IPS-18a (cell line): Measurements from ENCODE around the gene CADM2.
"Not testable (repeated sequence)": the region's sequence is repeated elsewhere in the genome, so short reads cannot be mapped to it uniquely, and the experiment has no call there.

Source experiments
- H3K27ac ChIP-seq: one replicate; pipeline ENCODE4 v1.5.1; 2013; ENCODE audit warnings: low read length
- H3K27me3 ChIP-seq: one replicate; pipeline ENCODE4 v1.6.1; 2013; ENCODE audit warnings: mild to moderate bottlenecking, low read length; ENCODE audit not compliant: control insufficient read depth, insufficient read depth
- H3K36me3 ChIP-seq: one replicate; pipeline ENCODE4 v1.6.1; 2013; ENCODE audit warnings: low read depth, low read length; ENCODE audit not compliant: control insufficient read depth
- H3K4me1 ChIP-seq: one replicate; pipeline ENCODE4 v1.6.1; 2013; ENCODE audit warnings: low read depth, low read length; ENCODE audit not compliant: control insufficient read depth
- H3K4me3 ChIP-seq: one replicate; pipeline ENCODE4 v1.5.1; 2013; ENCODE audit warnings: low read length
- H3K9ac ChIP-seq: one replicate; pipeline ENCODE4 v1.6.1; 2013; ENCODE audit warnings: mild to moderate bottlenecking, low read length, moderate library complexity
- H3K9me3 ChIP-seq: one replicate; pipeline ENCODE4 v1.6.1; 2013; ENCODE audit warnings: low read depth, low read length; ENCODE audit not compliant: control insufficient read depth

Gene CADM2

DNA sequence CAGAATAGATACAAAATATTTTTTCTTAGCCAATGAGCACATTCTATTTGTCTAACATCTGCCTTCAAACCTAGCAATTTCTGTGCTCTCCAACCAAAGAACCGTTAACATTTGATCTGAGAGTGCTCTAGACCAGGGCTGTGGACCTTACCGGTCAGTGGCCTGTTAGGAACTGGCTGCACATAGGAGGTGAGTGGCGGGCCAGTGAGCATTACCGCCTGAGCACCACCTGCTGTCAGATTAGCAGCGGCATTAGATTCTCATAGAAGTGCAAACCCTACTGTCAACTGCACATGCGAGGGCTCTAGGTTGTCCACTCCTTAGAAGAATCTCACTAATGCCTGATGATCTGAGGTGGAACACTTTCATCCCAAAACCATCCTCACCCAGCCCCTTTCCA, 131.7 kb downstream of the CADM2 start:
- no peak overlapping the region for H3K9ac ChIP-seq
- no peaks in the 10 kb centered on the region for H3K36me3 ChIP-seq
- H3K4me1 ChIP-seq: peaks cover 14% of the 10 kb centered on the region
- no peaks in the 10 kb centered on the region for H3K9me3 ChIP-seq
- no peak overlapping the region for H3K4me3 ChIP-seq
- H3K27me3 ChIP-seq: no peaks in the 10 kb centered on the region
- no peak overlapping the region for H3K27ac ChIP-seq

DNA sequence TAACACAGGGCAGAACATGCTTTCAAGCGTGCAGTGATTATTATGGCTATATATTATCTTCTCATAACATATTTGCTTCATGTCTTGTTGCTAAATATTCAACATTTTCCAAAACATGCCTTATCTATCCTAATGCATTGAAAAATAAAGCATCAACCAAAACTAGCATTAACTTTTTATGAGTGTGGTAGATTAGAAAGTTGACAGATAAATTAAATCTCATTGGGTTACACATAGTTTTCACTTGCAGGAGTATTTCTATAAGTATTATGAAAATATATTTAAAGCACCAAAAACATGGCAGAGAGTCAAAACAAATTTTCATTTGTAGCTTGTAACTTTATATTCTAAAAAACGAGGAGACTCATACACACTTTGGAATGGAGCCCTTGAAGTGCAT, 141.5 kb downstream of the CADM2 start:
- Histone ChIP-seq H3K27ac (no peak overlapping the region), H3K27me3 (no peaks in the 10 kb centered on the region), H3K36me3 (no peaks in the 10 kb centered on the region), H3K4me3 (no peak overlapping the region), H3K9ac (no peak overlapping the region), H3K9me3 (no peaks in the 10 kb centered on the region), H3K4me1 (peaks cover 8% of the 10 kb centered on the region)

- peaks cover 8% of the 10 kb centered on the region for H3K4me1 ChIP-seq
- no peak overlapping the region for H3K9ac ChIP-seq
- no peak overlapping the region for H3K4me3 ChIP-seq
- no peaks in the 10 kb centered on the region for H3K27me3 ChIP-seq
- H3K36me3 ChIP-seq: no peaks in the 10 kb centered on the region
- H3K9me3 ChIP-seq: no peaks in the 10 kb centered on the region
- H3K27ac ChIP-seq: no peak overlapping the region
Observed at GRCh38 chr3:85102781-85103180, 144.0 kb downstream of the CADM2 start.

DNA sequence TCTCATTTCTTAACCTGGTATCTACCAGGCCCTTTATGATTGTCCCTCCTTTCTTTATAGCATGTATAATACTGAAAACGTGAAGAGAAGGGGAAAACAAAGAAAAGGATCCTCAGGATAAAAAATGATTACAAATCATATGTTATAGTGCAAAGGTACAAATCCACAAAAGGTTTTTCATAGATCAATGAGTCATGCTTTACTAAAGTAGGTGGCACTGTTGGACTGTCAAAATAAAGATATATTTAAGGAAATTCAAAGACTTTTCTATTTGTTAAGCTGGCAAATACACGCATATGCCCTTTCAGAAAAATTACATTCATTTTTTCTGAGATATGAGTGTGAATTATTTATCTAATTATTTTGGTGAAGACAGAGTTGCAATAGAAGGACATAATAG, 151.6 kb downstream of the CADM2 start:
- Histone ChIP-seq H3K9ac (no peak overlapping the region), H3K4me1 (no peaks in the 10 kb centered on the region), H3K4me3 (no peak overlapping the region), H3K36me3 (no peaks in the 10 kb centered on the region), H3K27ac (no peak overlapping the region), H3K9me3 (no peaks in the 10 kb centered on the region), H3K27me3 (no peaks in the 10 kb centered on the region)

DNA sequence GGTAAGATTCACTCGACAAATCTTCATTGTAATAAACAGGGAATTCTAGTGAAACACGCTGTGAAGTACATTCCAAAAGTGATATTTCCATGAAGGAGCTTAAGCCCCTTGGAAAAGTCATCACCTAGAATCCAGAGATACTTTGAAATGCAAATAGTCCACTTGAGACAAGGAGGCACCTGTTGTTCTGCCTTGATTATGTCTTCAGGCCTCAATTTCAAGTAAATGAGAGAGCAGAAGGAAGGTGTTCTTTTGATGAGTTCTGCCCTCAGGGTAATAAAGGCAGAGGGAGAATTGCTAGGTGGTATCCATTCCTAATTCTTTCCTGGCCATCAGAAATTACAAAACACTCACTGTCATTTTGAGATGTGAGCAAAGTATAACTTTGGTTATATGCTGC, 162.1 kb downstream of the CADM2 start:
- H3K27ac ChIP-seq: no peak overlapping the region
- peaks cover 3% of the 10 kb centered on the region for H3K4me1 ChIP-seq
- H3K27me3 ChIP-seq: no peaks in the 10 kb centered on the region
- no peak overlapping the region for H3K4me3 ChIP-seq
- H3K9ac ChIP-seq: no peak overlapping the region
- H3K9me3 ChIP-seq: no peaks in the 10 kb centered on the region
- no peaks in the 10 kb centered on the region for H3K36me3 ChIP-seq

DNA sequence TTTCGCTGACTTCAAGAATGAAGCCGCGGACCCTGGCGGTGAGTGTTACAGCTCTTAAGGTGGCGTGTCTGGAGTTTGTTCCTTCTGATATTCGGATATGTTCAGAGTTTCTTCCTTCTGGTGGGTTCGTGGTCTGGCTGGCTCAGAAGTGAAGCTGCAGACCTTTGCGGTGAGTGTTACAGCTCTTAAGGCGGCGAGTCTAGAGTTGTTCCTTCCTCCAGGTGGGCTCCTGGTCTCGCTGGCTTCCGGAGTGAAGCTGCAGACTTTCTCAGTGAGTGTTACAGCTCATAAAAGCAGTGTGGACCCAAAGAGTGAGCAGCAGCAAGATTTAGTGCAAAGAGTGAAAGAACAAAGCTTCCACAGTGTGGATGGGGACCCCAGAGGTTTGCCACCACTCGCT, 174.1 kb downstream of the CADM2 start:
- H3K9ac ChIP-seq, H3K4me3 ChIP-seq, H3K36me3 ChIP-seq, H3K27ac ChIP-seq, H3K4me1 ChIP-seq, H3K9me3 ChIP-seq, H3K27me3 ChIP-seq: not testable (repeated sequence)

- not testable (repeated sequence) for H3K9ac ChIP-seq, H3K4me3 ChIP-seq, H3K27me3 ChIP-seq, H3K4me1 ChIP-seq, H3K9me3 ChIP-seq, H3K27ac ChIP-seq, H3K36me3 ChIP-seq
Observed at GRCh38 chr3:85133691-85134420, 175.1 kb downstream of the CADM2 start.

DNA sequence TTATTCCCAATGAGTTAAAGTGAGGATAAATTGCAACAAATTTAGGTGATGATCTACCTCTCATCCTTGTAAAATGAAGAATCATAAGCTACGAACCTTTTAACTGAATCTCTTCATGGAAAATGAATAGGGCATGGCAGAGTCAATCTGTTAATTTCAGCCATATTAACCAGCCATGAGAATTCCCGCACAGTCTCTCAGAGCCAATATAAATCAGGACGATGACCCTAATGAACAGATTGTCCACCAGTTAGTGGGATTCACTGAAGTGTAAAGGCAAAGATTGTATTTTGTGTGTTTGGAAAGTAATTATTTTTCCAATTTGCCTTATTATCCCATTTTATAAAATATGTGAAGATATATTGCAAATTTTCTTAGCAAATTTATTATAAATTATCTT, 183.8 kb downstream of the CADM2 start:
- no peak overlapping the region for H3K9ac ChIP-seq
- no peaks in the 10 kb centered on the region for H3K27me3 ChIP-seq
- no peaks in the 10 kb centered on the region for H3K36me3 ChIP-seq
- H3K4me1 ChIP-seq: no peaks in the 10 kb centered on the region
- H3K4me3 ChIP-seq: no peak overlapping the region
- H3K27ac ChIP-seq: no peak overlapping the region
- H3K9me3 ChIP-seq: no peaks in the 10 kb centered on the region

DNA sequence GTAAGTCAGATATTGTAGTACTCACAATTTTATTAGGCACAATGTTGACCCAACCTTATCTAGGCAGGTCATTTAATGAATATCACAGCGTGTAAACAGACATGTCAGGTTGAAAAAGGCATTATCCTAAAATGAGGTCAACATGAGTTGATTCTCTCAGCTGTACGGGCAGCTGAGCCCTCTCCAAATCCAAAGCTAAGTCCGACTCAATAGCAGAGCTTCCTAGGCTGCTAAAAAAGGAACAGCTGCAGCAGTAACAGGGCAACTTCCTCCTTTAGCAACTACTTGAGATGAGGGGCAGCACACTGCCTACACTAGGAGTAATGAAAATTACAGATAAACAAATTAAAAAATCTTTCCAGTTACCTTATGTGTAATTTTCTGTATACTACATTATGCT, 189.2 kb downstream of the CADM2 start:
- Histone ChIP-seq H3K27ac (no peak overlapping the region), H3K4me1 (no peaks in the 10 kb centered on the region), H3K9ac (no peak overlapping the region), H3K36me3 (no peaks in the 10 kb centered on the region), H3K9me3 (peaks cover 8% of the 10 kb centered on the region), H3K4me3 (no peak overlapping the region), H3K27me3 (no peaks in the 10 kb centered on the region)

GRCh38 chr3:85151555-85151954, 192.8 kb downstream of the CADM2 start:
- Histone ChIP-seq H3K9me3 (peaks cover 8% of the 10 kb centered on the region), H3K36me3 (no peaks in the 10 kb centered on the region), H3K27ac (no peak overlapping the region), H3K27me3 (no peaks in the 10 kb centered on the region), H3K9ac (no peak overlapping the region), H3K4me1 (no peaks in the 10 kb centered on the region), H3K4me3 (no peak overlapping the region)

- H3K27me3 ChIP-seq, H3K36me3 ChIP-seq, H3K9ac ChIP-seq, H3K9me3 ChIP-seq, H3K4me1 ChIP-seq, H3K4me3 ChIP-seq, H3K27ac ChIP-seq: not testable (repeated sequence)
Observed at GRCh38 chr3:85153279-85153678, 194.5 kb downstream of the CADM2 start.

DNA sequence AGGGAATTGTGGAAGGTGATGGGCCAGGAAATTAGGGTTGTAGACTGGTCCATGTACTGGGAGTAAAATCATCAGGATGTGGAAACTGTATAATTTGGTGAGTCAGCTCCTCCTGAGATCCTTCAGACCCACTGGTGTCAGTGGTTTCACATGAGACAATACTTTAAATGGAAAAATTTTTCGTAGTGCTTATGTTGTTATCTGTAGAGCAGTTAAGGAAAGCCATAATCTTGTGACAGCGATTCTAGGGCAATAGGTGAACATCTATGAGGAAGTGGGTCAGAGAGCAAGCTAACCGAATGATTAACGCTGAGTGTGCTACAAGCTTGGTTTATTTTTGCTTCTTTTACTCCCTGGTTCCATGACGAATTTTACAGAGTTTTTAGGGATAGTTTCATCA, 200.6 kb downstream of the CADM2 start:
- Histone ChIP-seq H3K9me3 (no peaks in the 10 kb centered on the region), H3K27ac (no peak overlapping the region), H3K4me1 (peaks cover 3% of the 10 kb centered on the region), H3K36me3 (no peaks in the 10 kb centered on the region), H3K4me3 (no peak overlapping the region), H3K27me3 (no peaks in the 10 kb centered on the region), H3K9ac (no peak overlapping the region)
